Measurements from ENCODE around the gene PRKG1. TPM values are rescaled to one million over a fixed set of nuclear protein-coding genes. Genes with fewer than 3 reads are reported as not detected.

The PRKG1 gene
- total and polyA plus RNA-seq, 2 of the 4 experiments (the other 2 are of a cell fraction) = 3.5 to 18.3 TPM

GRCh38 chr10:51569467-51569866 is 495.2 kb downstream of the PRKG1 start:
- H2BK15ac ChIP-seq (ENCODE audit: low read depth, low read length) = no peak overlapping the region
- in situ Hi-C loops (cut with MboI; ENCODE audit: low sequenced_read_pairs) = no loop called here
- CTCF ChIA-PET = interaction anchor here (0.6 kb wide), 1 partner anchor 34 kb away, joined by 3 read pairs; no protein-coding TSS in a partner anchor

More at GRCh38 chr10:51569467-51569866, 495.2 kb downstream of the PRKG1 start:
- no peaks in the 10 kb centered on the region for H3K36me3 ChIP-seq (ENCODE audit: control insufficient read depth, insufficient read depth, low read length)
- H3K4ac ChIP-seq (ENCODE audit: low read depth, low read length) = no peak overlapping the region
- H4K8ac ChIP-seq (ENCODE audit: low read depth in 2 of 2, low read length in 2 of 2) = no peak overlapping the region
- H2AFZ ChIP-seq (replicated peaks; ENCODE audit: low read length, poor library complexity) = no peak overlapping the region
- no peak overlapping the region for H2AK9ac ChIP-seq (replicated peaks; ENCODE audit: low read depth, low read length, poor library complexity)
- H3K4me1 ChIP-seq (ENCODE audit: control insufficient read depth, insufficient read depth, low read length) = no peaks in the 10 kb centered on the region; the same call in 1 of the 2 replicates
- no TSS peak for BruUV-seq (replicated peaks)
- no peaks in the 10 kb centered on the region for H3K79me1 ChIP-seq (ENCODE audit: low read depth in 1 of 2, low read length in 2 of 2)
- dilution Hi-C loops (cut with HindIII; ENCODE audit: low sequenced_read_pairs, unreplicated experiment) = no loop called here
- no peaks in the 10 kb centered on the region for H3K9me1 ChIP-seq (ENCODE audit: insufficient read depth, low read length)
- H4K91ac ChIP-seq (ENCODE audit: insufficient read depth, low read depth, low read length) = no peak overlapping the region
- POLR2A ChIA-PET (ENCODE audit: unreplicated experiment) = no interaction called here
- no CpG with 5 or more reads among the region's 3 CpGs for WGBS, 2 experiments (ENCODE audit: extremely low coverage in 2 of 2, insufficient read length in 1 of 2)
- no peak overlapping the region for H2AK5ac ChIP-seq (ENCODE audit: low read depth, low read length)
- no peak for DNase-seq
- H2BK20ac ChIP-seq (ENCODE audit: low read depth, low read length) = no peak overlapping the region
- intact Hi-C loops (cut with micrococcal nuclease) = no loop called here
- H2BK120ac ChIP-seq (ENCODE audit: low read depth, low read length) = no peak overlapping the region
- H3K18ac ChIP-seq (ENCODE audit: low read depth, low read length) = no peak overlapping the region
- no peak overlapping the region for H3K4me3 ChIP-seq (ENCODE audit: insufficient read depth, low read depth, low read length)
- H3K9me3 ChIP-seq (ENCODE audit: control insufficient read depth, insufficient read depth, low read length) = no peaks in the 10 kb centered on the region
- no peak for ATAC-seq (ENCODE audit: low read depth)
- no peak overlapping the region for H4K5ac ChIP-seq (ENCODE audit: low read depth, low read length)
- H3K4me2 ChIP-seq (ENCODE audit: low read depth, low read length) = no peak overlapping the region
- H3K14ac ChIP-seq (replicated peaks; ENCODE audit: low read depth, low read length) = no peak overlapping the region
- H3K56ac ChIP-seq (ENCODE audit: extremely low read depth, insufficient read depth, low read length) = no peak overlapping the region
- no peak overlapping the region for H3K27ac ChIP-seq (ENCODE audit: insufficient read depth, low read length)
- H3K9ac ChIP-seq (ENCODE audit: low read depth, low read length) = no peak overlapping the region
- TF ChIP-seq NFE2L2 (IDR thresholded peaks at IDR 0.05; ENCODE audit: low read depth, low read length) (no peak), POLR2A (IDR thresholded peaks at IDR 0.05; ENCODE audit: low read depth, low read length) (no peak), MAFK (IDR thresholded peaks at IDR 0.05; ENCODE audit: low read depth, low read length) (no peak), BHLHE40 (IDR thresholded peaks at IDR 0.05; ENCODE audit: low read depth, low read length) (no peak), SMC3 (IDR thresholded peaks at IDR 0.05; ENCODE audit: low read depth, low read length) (no peak), RFX5 (IDR thresholded peaks at IDR 0.05; ENCODE audit: low read depth, low read length) (no peak), CTCF (conservative IDR thresholded peaks at IDR 0.05; ENCODE audit: low read depth, low read length) (no peak), RCOR1 (IDR thresholded peaks at IDR 0.05; ENCODE audit: insufficient replicate concordance, low read length) (no peak), RAD21 (IDR thresholded peaks at IDR 0.05; ENCODE audit: low read length) (no peak), MXI1 (IDR thresholded peaks at IDR 0.05; ENCODE audit: borderline replicate concordance, low read depth, low read length) (no peak), CEBPB (IDR thresholded peaks at IDR 0.05; ENCODE audit: low read depth, low read length) (no peak), CHD1 (IDR thresholded peaks at IDR 0.05; ENCODE audit: low read depth, low read length) (no peak), FOS (IDR thresholded peaks at IDR 0.05; ENCODE audit: low read depth, low read length) (no peak), USF2 (IDR thresholded peaks at IDR 0.05; ENCODE audit: low read depth, low read length) (no peak), MAZ (IDR thresholded peaks at IDR 0.05; ENCODE audit: borderline replicate concordance, low read depth, low read length) (no peak)
- no peak overlapping the region for H2BK5ac ChIP-seq (ENCODE audit: low read depth, low read length, poor library complexity, severe bottlenecking)
- no peak overlapping the region for H3K23ac ChIP-seq (ENCODE audit: low read depth, low read length)
- H3K27me3 ChIP-seq (ENCODE audit: control insufficient read depth, insufficient read depth, low read length) = no peaks in the 10 kb centered on the region
- H4K20me1 ChIP-seq (ENCODE audit: insufficient read depth, low read length) = no peaks in the 10 kb centered on the region
